ENCODE data around the gene ARL14EP.

Gene ARL14EP

DNA sequence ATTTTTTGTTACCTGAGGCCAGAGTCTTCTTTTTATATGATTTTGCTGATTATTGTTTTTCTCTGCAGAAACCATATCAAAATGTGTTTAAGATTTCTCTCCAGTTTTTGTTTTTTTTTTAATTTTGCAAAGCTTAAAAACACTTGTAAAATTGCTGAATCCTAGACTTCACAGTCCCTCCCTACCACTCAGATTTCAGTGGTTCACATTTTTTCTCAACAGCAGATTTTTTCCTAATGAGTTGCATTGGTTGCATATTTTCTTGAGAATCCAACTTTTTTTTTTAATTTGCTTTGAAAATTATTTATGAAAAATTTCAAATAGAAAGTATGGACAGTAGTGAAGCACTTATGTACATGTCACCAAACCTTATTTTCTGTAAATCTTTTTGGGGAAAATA lies 5.8 kb downstream of the ARL14EP start:
- no peak for DNase-seq (ENCODE audit: low spot score)

- no peak for DNase-seq (ENCODE audit: low spot score)
Observed at GRCh38 chr11:30329150-30329940, 6.4 kb downstream of the ARL14EP start.

DNA sequence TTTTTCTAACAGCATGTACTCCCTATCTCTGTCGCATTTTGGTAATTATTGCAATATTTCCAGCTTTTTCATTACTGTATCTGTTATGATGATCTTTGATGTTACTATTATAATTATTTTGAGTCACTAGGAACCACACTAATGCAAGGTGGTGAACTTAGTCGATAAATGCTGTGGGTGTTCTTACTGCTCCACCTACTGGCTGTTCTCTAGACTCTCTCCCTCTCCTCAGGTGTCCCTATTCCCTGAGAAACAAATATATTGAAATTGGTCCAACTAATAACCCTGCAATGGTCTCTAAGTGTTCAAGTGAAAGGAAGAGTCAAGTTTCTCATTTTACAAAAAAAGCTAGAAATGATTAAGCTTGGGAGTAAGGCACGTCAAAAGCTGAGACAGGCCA lies 10.5 kb downstream of the ARL14EP start:
- DNase-seq (ENCODE audit: low spot score), result no peak

DNA sequence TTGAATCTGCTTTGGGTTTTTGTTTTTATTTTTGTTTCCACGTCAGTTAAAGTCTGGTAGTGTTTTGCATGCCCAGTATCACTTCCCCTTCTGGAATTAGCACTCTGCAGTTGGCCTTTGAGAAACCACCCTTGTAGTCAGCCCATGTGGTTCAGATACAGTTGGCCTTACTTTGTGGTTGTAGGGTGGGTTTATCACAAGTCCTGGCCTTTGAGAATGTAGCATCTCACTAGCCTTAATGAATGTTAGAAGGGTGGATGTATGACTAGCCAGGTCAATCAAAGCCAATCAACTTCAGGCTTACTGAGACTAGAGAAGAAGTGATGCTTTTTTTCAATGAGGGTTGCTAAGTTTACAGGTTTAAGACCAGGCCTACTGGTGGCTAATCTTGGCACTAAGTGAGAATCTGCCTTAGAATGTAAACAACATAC lies 19.8 kb downstream of the ARL14EP start:
- no peak for DNase-seq (ENCODE audit: low spot score)

- DNase-seq (ENCODE audit: low spot score), result no peak
Observed at GRCh38 chr11:30344085-30344484, 21.2 kb downstream of the ARL14EP start.

DNA sequence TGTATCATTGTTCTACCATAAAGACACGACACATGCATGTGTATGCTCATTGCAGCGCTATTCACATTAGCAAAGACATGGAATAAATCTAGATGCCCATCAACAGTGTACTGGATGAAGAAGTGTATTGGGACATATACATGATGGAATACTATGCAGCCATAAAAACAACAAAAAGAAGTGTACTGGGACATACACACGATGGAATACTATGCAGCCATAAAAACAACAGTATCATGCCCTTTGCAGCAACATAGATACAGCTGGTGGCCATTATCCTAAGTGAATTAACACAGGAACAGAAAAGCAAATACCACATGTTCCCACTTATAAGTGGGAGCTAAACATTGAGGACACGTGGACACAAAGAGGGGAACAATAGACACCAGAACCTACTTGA lies 22.7 kb downstream of the ARL14EP start:
- no peak for DNase-seq (ENCODE audit: low spot score)

DNA sequence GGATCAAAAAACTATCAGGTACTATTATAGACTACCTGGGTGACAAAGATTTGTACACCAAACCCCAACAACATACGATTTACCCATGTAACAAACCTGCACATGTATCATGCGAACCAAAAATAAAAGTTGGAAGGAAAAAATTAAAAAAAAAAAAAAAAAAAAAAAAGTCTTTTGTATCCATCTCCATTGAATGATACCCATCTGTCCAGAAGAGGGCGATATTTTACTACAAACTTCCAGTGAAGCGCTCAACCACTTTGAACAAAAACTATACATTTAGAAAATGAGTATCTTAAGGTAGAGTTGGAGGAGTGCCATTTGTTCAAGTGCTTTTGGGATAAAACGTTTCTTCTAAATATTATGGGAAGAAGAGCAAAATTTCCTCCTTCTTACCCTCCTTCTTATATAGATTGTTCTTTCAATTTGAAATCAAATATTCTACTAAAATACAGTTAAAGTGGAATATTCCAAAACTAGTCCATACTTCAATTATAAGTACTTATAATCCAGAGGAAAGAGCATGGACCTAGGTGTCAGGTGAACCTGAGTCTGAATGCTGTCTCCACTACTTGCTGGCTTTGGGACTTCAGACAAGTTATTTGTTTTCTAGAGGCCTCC lies 23.3 kb downstream of the ARL14EP start:
- DNase-seq (ENCODE audit: low spot score), result peak; percentile 32

GRCh38 chr11:30348035-30348434 lies 25.1 kb downstream of the ARL14EP start:
- peak; percentile 24 for DNase-seq (ENCODE audit: low spot score)

GRCh38 chr11:30349885-30350284 lies 27.0 kb downstream of the ARL14EP start:
- no peak for DNase-seq (ENCODE audit: low spot score)

- DNase-seq (ENCODE audit: low spot score), result no peak
Observed at GRCh38 chr11:30350384-30350783, 27.5 kb downstream of the ARL14EP start.

- DNase-seq (ENCODE audit: low spot score), result no peak
Observed at GRCh38 chr11:30351061-30351460, 28.2 kb downstream of the ARL14EP start.

DNA sequence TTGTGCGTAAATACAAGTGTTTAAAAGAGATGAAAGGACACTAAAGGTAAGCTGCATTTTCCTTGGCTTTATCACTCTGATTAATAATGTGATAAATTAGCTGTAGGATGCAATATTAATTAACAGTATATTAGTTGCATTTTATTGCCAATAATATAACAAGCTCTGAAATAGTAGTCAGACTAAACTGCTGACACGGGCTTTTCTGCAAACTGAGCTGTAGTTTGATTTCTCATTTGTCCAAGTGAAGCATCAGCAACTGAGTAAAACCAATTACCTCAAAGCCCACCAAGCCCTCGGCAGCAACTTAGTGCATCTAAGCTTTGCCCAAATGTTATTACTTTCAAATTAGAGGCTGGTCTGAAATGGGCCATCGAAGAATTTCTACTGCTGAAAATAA lies 33.5 kb downstream of the ARL14EP start:
- DNase-seq (ENCODE audit: low spot score), result no peak

DNA sequence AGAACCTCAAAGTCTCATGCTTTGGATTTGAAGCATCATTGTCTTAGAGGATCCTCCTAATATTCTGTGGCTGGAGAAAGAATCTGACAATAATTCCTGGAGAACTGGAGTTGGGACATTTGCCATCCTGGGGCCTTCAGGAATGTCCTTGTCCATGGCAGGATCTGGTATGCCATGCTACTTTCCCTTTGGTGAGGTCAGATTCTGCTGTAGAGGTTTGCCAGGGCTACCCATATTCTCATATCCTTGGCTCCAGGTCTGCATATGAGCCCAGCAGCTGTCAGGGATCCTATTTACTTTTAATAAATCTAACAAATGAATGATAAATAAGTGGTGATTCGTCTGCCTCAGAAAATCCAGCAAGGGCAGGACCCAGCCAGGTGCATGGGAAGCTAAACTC lies 35.0 kb downstream of the ARL14EP start:
- no peak for DNase-seq (ENCODE audit: low spot score)

GRCh38 chr11:30358536-30358935 lies 35.6 kb downstream of the ARL14EP start:
- DNase-seq (ENCODE audit: low spot score), result no peak

DNA sequence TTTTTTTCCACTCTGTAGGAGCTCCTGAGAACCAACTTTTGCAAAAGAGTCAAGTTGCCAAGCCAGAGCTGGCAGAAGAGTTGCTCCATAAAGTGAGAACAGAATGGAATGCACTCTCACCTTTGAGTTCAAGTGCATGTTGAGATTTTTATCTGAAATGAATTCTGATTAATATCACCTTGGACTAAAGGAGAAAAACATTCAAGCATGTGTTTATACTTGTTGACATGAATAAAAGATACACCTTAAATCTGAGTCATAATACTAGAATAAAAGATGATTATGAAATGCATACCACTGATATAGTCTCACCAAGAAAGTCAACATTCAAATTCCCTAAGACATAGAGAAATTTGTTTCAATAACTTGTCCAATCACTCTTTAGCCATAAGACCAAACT lies 37.8 kb downstream of the ARL14EP start:
- DNase-seq (ENCODE audit: low spot score), result no peak

DNA sequence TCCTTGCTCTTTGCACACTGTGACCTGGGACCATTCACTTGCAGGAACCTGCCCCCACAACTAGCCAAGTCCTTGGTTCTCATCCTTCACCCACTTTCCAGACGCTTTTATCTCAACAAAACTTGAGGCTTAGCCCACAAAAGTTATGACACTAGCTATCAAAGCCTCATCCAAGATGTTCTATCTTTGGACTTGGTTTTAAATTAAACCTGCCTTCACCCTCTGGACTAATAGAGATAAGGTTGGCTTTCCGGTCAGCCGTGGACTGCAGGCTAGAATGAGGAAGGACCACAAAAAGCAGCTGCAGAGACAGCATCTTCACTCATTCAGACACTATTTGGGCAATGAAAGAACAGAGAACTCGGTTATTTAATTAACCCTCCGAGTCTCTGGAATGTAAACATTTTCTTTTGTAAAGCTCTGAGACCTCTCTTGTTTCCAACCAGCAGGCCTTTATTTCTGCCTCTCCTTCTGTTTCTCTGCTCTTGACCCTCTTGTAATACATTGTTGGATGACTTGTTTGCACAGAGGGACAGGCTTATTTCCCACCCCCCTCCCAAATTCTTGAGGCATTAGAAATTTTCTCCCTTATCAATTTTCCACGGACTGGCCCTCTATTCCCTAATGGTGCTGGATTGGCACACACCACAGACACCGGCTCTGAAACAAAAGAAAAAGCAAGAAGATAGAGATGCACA lies 41.4 kb downstream of the ARL14EP start:
- no peak for DNase-seq (ENCODE audit: low spot score)

GRCh38 chr11:30364837-30365482 lies 42.1 kb downstream of the ARL14EP start:
- DNase-seq (ENCODE audit: low spot score), result no peak

DNA sequence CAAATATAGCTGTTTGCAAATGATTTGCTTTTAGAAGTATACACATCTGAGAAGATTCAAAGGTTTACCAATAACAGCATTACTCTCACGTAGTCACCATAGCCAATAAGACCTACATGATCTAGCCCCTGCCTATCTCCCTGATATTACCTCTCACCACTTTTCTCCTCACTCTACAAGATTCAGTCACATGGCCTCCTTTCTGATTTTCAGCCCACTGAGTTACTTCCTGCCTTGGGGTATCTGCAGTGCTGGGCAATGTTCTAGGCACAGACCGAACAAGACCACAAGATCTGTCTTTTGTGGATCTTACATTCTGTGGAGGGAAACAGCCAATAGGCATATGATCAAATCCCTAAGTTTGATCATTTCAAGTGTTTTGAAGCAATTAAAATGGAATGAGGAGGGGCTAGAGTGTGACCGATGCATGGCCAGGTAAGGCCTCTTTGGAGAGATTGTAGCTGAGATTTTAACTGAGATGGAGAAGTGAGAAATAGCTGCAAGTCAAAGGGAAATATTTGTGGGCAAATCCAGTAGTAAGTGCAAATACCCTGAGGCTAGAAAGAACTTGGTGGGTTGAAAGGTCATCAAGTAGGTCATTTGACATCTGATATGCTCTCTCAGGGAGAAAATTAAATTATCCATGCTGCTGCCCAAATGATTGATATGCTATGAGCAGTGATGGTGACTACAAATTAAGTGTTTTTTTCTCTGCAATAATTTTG lies 43.1 kb downstream of the ARL14EP start:
- no peak for DNase-seq (ENCODE audit: low spot score)

GRCh38 chr11:30368394-30368793 lies 45.5 kb downstream of the ARL14EP start:
- no peak for DNase-seq (ENCODE audit: low spot score)

DNA sequence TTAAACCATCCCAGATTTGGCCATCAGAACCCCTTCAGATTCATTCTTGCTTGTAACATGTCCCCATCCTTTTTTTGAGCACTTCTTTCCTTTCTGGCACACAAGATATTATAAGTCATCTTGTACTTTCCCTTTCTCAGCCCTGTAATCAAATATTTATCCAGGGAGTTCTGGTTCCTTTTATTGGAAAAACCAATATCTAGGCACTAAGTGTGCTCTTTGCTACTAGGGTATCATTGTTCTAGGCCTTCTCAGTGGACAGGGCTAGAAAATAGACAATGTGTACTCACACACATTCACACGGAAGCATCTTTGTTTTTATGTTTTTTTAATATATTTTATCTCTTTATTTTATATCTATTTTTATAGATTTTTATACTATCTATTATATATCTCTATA lies 47.3 kb downstream of the ARL14EP start:
- no peak for DNase-seq (ENCODE audit: low spot score)

GRCh38 chr11:30377347-30377746 lies 54.4 kb downstream of the ARL14EP start:
- DNase-seq (ENCODE audit: low spot score), result no peak

- DNase-seq (ENCODE audit: low spot score), result no peak
Observed at GRCh38 chr11:30380846-30381245, 57.9 kb downstream of the ARL14EP start.

Measured in D341Med (cell line).